IMR-90 (cell line): ENCODE measurements around the gene MLLT10. TPM values are rescaled to one million over a fixed set of nuclear protein-coding genes. Genes with fewer than 3 reads are reported as not detected.

Source experiments
- ATAC-seq: fragments of 200-7000 bp; cut with Tn5 transposase; 2 replicates; pipeline ENCODE4 v1.9.1; 2020; ENCODE audit warnings: low read depth, mild to moderate bottlenecking, moderate library complexity
- BruUV-seq: library from RNA; stranded (reverse); fragments of 400-500 nt; replicated peaks from 2 replicates; lab custom pipeline; 2021; lab: Mats Ljungman, UMichigan
- CTCF ChIA-PET: fragments of 300-600 bp; formaldehyde crosslinking; extraction: SDS; loops from one replicate; lab custom pipeline; 2021; ENCODE audit warnings: antibody characterized with exemption; lab: Yijun Ruan, JAX
- POLR2A ChIA-PET: fragments of 300-600 bp; sonication (Branson Sonifier 250); formaldehyde crosslinking; loops from one replicate; lab custom pipeline; 2022; ENCODE audit warnings: antibody characterized with exemption; ENCODE audit not compliant: unreplicated experiment; lab: Charles Lee
- DNase-seq: peaks from one replicate; pipeline ENCODE4 v3.0.0; 2013
- H2AFZ ChIP-seq: replicated peaks from 2 replicates; pipeline ENCODE3; 2013; ENCODE audit warnings: low read length, mild to moderate bottlenecking; ENCODE audit not compliant: poor library complexity
- H2AK5ac ChIP-seq: 2 replicates; pipeline ENCODE4 v1.6.1; 2013; ENCODE audit warnings: low read depth, low read length, inconsistent platforms
- H2AK9ac ChIP-seq: replicated peaks from 2 replicates; pipeline ENCODE3; 2013; ENCODE audit warnings: mild to moderate bottlenecking, low read depth, low read length, moderate library complexity; ENCODE audit not compliant: poor library complexity
- H2BK120ac ChIP-seq: 2 replicates; pipeline ENCODE4 v1.6.1; 2013; ENCODE audit warnings: low read depth, low read length, inconsistent platforms
- H2BK15ac ChIP-seq: 3 replicates; pipeline ENCODE4 v1.6.1; 2013; ENCODE audit warnings: low read depth, low read length, inconsistent platforms
- H2BK20ac ChIP-seq: 2 replicates; pipeline ENCODE4 v1.6.1; 2013; ENCODE audit warnings: low read depth, mild to moderate bottlenecking, inconsistent platforms, low read length, moderate library complexity
- H2BK5ac ChIP-seq: 2 replicates; pipeline ENCODE4 v1.6.1; 2013; ENCODE audit warnings: mild to moderate bottlenecking, low read depth, low read length, inconsistent platforms; ENCODE audit not compliant: poor library complexity, severe bottlenecking
- H3K14ac ChIP-seq: replicated peaks from 2 replicates; pipeline ENCODE4 v1.6.1; 2013; ENCODE audit warnings: low read depth, low read length, inconsistent platforms
- H3K18ac ChIP-seq: 2 replicates; pipeline ENCODE4 v1.6.1; 2013; ENCODE audit warnings: low read depth, low read length, control low read depth
- H3K23ac ChIP-seq: 2 replicates; pipeline ENCODE4 v1.6.1; 2013; ENCODE audit warnings: low read depth, low read length, inconsistent platforms
- H3K27ac ChIP-seq: 2 replicates; pipeline ENCODE4 v1.5.1; 2013; ENCODE audit warnings: mild to moderate bottlenecking, control low read depth, low read length; ENCODE audit not compliant: insufficient read depth
- H3K27me3 ChIP-seq: 2 replicates; pipeline ENCODE4 v1.6.1; 2013; ENCODE audit warnings: low read length; ENCODE audit not compliant: control insufficient read depth, insufficient read depth
- H3K36me3 ChIP-seq: 2 replicates; pipeline ENCODE4 v1.6.1; 2013; ENCODE audit warnings: low read length, mixed read lengths; ENCODE audit not compliant: control insufficient read depth, insufficient read depth
- H3K4ac ChIP-seq: 2 replicates; pipeline ENCODE4 v1.6.1; 2013; ENCODE audit warnings: low read depth, low read length, inconsistent platforms
- H3K4me1 ChIP-seq: 2 replicates; pipeline ENCODE4 v1.6.1; 2013; ENCODE audit warnings: low read length, mixed read lengths; ENCODE audit not compliant: control insufficient read depth, insufficient read depth
- H3K4me2 ChIP-seq: 2 replicates; pipeline ENCODE4 v1.6.1; 2013; ENCODE audit warnings: low read depth, mild to moderate bottlenecking, control low read depth, low read length, moderate library complexity
- H3K4me3 ChIP-seq: 2 replicates; pipeline ENCODE4 v1.5.1; 2013; ENCODE audit warnings: low read depth, mild to moderate bottlenecking, control low read depth, low read length, moderate library complexity; ENCODE audit not compliant: insufficient read depth
- H3K56ac ChIP-seq: 2 replicates; pipeline ENCODE4 v1.6.1; 2013; ENCODE audit warnings: low read length, inconsistent platforms; ENCODE audit not compliant: insufficient read depth; ENCODE audit errors: extremely low read depth
- H3K79me1 ChIP-seq, 2 experiments: 2 replicates each; pipeline ENCODE4 v1.6.1; 2013; ENCODE audit warnings: low read length in 2 of 2, inconsistent platforms in 1 of 2, low read depth in 1 of 2
- H3K9ac ChIP-seq: 2 replicates; pipeline ENCODE4 v1.6.1; 2013; ENCODE audit warnings: low read depth, low read length, control low read depth
- H3K9me1 ChIP-seq: 2 replicates; pipeline ENCODE4 v1.6.1; 2013; ENCODE audit warnings: low read length, inconsistent platforms; ENCODE audit not compliant: insufficient read depth
- H3K9me3 ChIP-seq: 2 replicates; pipeline ENCODE4 v1.6.1; 2013; ENCODE audit warnings: low read length; ENCODE audit not compliant: control insufficient read depth, insufficient read depth
- H4K20me1 ChIP-seq: 2 replicates; pipeline ENCODE4 v1.6.1; 2013; ENCODE audit warnings: low read length, inconsistent platforms; ENCODE audit not compliant: insufficient read depth
- H4K5ac ChIP-seq: 2 replicates; pipeline ENCODE4 v1.6.1; 2013; ENCODE audit warnings: mild to moderate bottlenecking, low read depth, low read length, control low read depth
- H4K8ac ChIP-seq, 2 experiments: 2 replicates each; pipeline ENCODE4 v1.6.1; 2013; ENCODE audit warnings: low read depth in 2 of 2, low read length in 2 of 2, control low read depth in 1 of 2, inconsistent platforms in 1 of 2
- H4K91ac ChIP-seq: 2 replicates; pipeline ENCODE4 v1.6.1; 2013; ENCODE audit warnings: low read depth, low read length, inconsistent platforms; ENCODE audit not compliant: insufficient read depth
- BHLHE40 ChIP-seq: fragments of 150-350 bp; IDR thresholded peaks from 2 replicates; pipeline ENCODE4 v1.6.1; 2016; ENCODE audit warnings: mild to moderate bottlenecking, low read depth, low read length
- CEBPB ChIP-seq: IDR thresholded peaks from 2 replicates; pipeline ENCODE4 v1.6.1; 2012; ENCODE audit warnings: low read depth, low read length, improper control_type of control experiment
- CTCF ChIP-seq: conservative IDR thresholded peaks from 2 replicates; pipeline ENCODE4 v1.5.1; 2012; ENCODE audit warnings: mild to moderate bottlenecking, low read depth, low read length, improper control_type of control experiment
- ELK1 ChIP-seq: fragments of 150-350 bp; IDR thresholded peaks from 2 replicates; pipeline ENCODE4 v1.6.1; 2016; ENCODE audit warnings: low read depth, mild to moderate bottlenecking, low read length, moderate library complexity, borderline replicate concordance
- FOS ChIP-seq: fragments of 150-350 bp; IDR thresholded peaks from 2 replicates; pipeline ENCODE4 v1.6.1; 2016; ENCODE audit warnings: low read depth, low read length
- MAFK ChIP-seq: IDR thresholded peaks from 2 replicates; pipeline ENCODE4 v1.6.1; 2012; ENCODE audit warnings: low read depth, low read length, improper control_type of control experiment
- MAZ ChIP-seq: IDR thresholded peaks from 2 replicates; pipeline ENCODE4 v1.6.1; 2012; ENCODE audit warnings: low read depth, mild to moderate bottlenecking, low read length, improper control_type of control experiment, moderate library complexity, borderline replicate concordance
- MXI1 ChIP-seq: IDR thresholded peaks from 2 replicates; pipeline ENCODE4 v1.6.1; 2012; ENCODE audit warnings: low read depth, mild to moderate bottlenecking, low read length, moderate library complexity, borderline replicate concordance
- NFE2L2 ChIP-seq: fragments of 150-350 bp; IDR thresholded peaks from 2 replicates; pipeline ENCODE4 v1.6.1; 2016; ENCODE audit warnings: low read depth, mild to moderate bottlenecking, low read length
- POLR2A ChIP-seq: IDR thresholded peaks from 2 replicates; pipeline ENCODE4 v1.6.1; 2012; ENCODE audit warnings: mild to moderate bottlenecking, low read depth, low read length
- RFX5 ChIP-seq: IDR thresholded peaks from 2 replicates; pipeline ENCODE4 v1.8.0; 2012; ENCODE audit warnings: low read depth, mild to moderate bottlenecking, low read length, moderate library complexity
- SMC3 ChIP-seq: fragments of 150-350 bp; IDR thresholded peaks from 2 replicates; pipeline ENCODE4 v1.6.1; 2016; ENCODE audit warnings: low read depth, mild to moderate bottlenecking, antibody characterized with exemption, low read length, moderate library complexity
- USF2 ChIP-seq: fragments of 150-350 bp; IDR thresholded peaks from 2 replicates; pipeline ENCODE4 v1.6.1; 2017; ENCODE audit warnings: mild to moderate bottlenecking, antibody characterized with exemption, low read length, low read depth
- WGBS, 2 experiments: methylation state at CpG; one replicate each; pipeline versions ENCODE4 v1.1.5 to v1.1.7; 2013; ENCODE audit warnings: missing lambda C conversion rate in 2 of 2; ENCODE audit not compliant: insufficient read length in 1 of 2; ENCODE audit errors: extremely low coverage in 2 of 2; 5-methylcytosine and 5-hydroxymethylcytosine counted together
- dilution Hi-C: fragments of 300-500 bp; cut with HindIII; formaldehyde crosslinking; loops from one replicate; pipeline ENCODE4 v1.14.3; 2018; ENCODE audit warnings: low sequenced_read_pairs; ENCODE audit not compliant: unreplicated experiment
- in situ Hi-C: fragments of 300-500 bp; cut with MboI; formaldehyde crosslinking; loops from 3 replicates; pipeline ENCODE4 v1.14.3; 2019; ENCODE audit warnings: low sequenced_read_pairs, inconsistent platforms, mixed read lengths
- intact Hi-C: fragments of 100-400 bp; cut with micrococcal nuclease; formaldehyde crosslinking; loops from 2 replicates; pipeline ENCODE4 v1.10.0; 2022
- polyA plus RNA-seq, 3 experiments: library from polyadenylated mRNA; depleted of rRNA; stranded (reverse); fragments of >200 nt; gene quantifications; 2 replicates each; pipeline ENCODE4 v1.2.3, GENCODE V29; 2012; ENCODE audit warnings: low replicate concordance in 1 of 3
- total RNA-seq: library from RNA; depleted of rRNA; stranded (reverse); fragments of >200 nt; gene quantifications from 2 replicates; pipeline ENCODE4 v1.2.3, GENCODE V29; 2012

The MLLT10 gene
- total and polyA plus RNA-seq, 2 of the 4 experiments (the other 2 are of a cell fraction), result 22.5 to 29.0 TPM

GRCh38 chr10:21508706-21509331 lies 25.2 kb upstream of the MLLT10 start:
- H3K23ac ChIP-seq, result no peak overlapping the region

More at GRCh38 chr10:21508706-21509331, 25.2 kb upstream of the MLLT10 start:
- Histone ChIP-seq H3K27me3 (peaks cover 3% of the 10 kb centered on the region; the same call in 1 of the 2 replicates), H3K9me1 (no peaks in the 10 kb centered on the region), H4K8ac (no peak overlapping the region), H3K18ac (no peak overlapping the region), H2AFZ (no peak overlapping the region), H3K14ac (no peak overlapping the region), H3K4me2 (no peak overlapping the region), H3K4me1 (peaks cover 5% of the 10 kb centered on the region; the same call in 1 of the 2 replicates), H3K9me3 (no peaks in the 10 kb centered on the region), H3K9ac (no peak overlapping the region), H3K4ac (no peak overlapping the region), H3K36me3 (no peaks in the 10 kb centered on the region), H4K91ac (no peak overlapping the region), H2AK9ac (no peak overlapping the region), H3K79me1 (no peaks in the 10 kb centered on the region), H3K4me3 (no peak overlapping the region), H4K5ac (no peak overlapping the region), H3K56ac (no peak overlapping the region), H2BK5ac (no peak overlapping the region), H4K20me1 (no peaks in the 10 kb centered on the region), H2BK120ac (no peak overlapping the region), H2BK15ac (no peak overlapping the region), H3K27ac (no peak overlapping the region), H2BK20ac (no peak overlapping the region), H2AK5ac (no peak overlapping the region)
- DNase-seq (no peak), ATAC-seq (no peak)
- ChIA-PET POLR2A (no interaction called here), CTCF (no interaction called here)
- dilution Hi-C loops, result no loop called here
- BruUV-seq, result no TSS peak
- TF ChIP-seq MAZ (no peak), CEBPB (no peak), SMC3 (no peak), POLR2A (no peak), FOS (no peak), RFX5 (no peak), MXI1 (no peak), NFE2L2 (no peak), USF2 (no peak), ELK1 (no peak), BHLHE40 (no peak), MAFK (no peak), CTCF (no peak)
- 72% methylated on average over 33 of the region's 43 CpGs; no CpG with 5 or more reads in 1 of the 2 experiments for WGBS, 2 experiments
- intact Hi-C loops, result no loop called here
- in situ Hi-C loops, result loop anchor here (25.0 kb wide), 3 partner anchors 803 to 1103 kb away; partner anchors contain the start of genes BMI1 and COMMD3
